Natural killer cell treated with Interleukin-12 subunit alpha and Interleukin-12 subunit beta and Interleukin-15 and Interleukin-18, amount 100 ng/mL, for 72 hours (primary cell): Measurements from ENCODE around the gene TMEM190. TPM values are rescaled to one million over a fixed set of nuclear protein-coding genes. Genes with fewer than 3 reads are reported as not detected.
"Not testable (repeated sequence)": the region's sequence is repeated elsewhere in the genome, so short reads cannot be mapped to it uniquely, and the experiment has no call there.

Source experiments
- ATAC-seq, 2 donors: fragments of 150-1000 bp; cut with Tn5 transposase in 1 of 2; sonication (Bioruptor Pico), chemical (Tn5 transposase) in 1 of 2; 2 replicates each; pipeline ENCODE4 v1.10.0; 2021
- DNase-seq: peaks from one replicate; pipeline ENCODE4 v3.0.0; 2022; ENCODE audit warnings: low spot score
- H3K27ac Mint-ChIP-seq, 2 donors: 1 replicate in 1 of 2; 2 replicates in 1 of 2; pipeline ENCODE4 v1.8.0; 2022; ENCODE audit warnings: mixed read lengths in 2 of 2, mild to moderate bottlenecking in 1 of 2, moderate library complexity in 1 of 2
- H3K27me3 Mint-ChIP-seq, 2 donors: 1 replicate in 1 of 2; 2 replicates in 1 of 2; pipeline ENCODE4 v1.8.0; 2022; ENCODE audit warnings: mixed read lengths in 2 of 2
- H3K36me3 Mint-ChIP-seq: one replicate; pipeline ENCODE4 v1.8.0; 2022; ENCODE audit warnings: mixed read lengths
- H3K4me1 Mint-ChIP-seq, 2 donors: 1 replicate in 1 of 2; 2 replicates in 1 of 2; pipeline ENCODE4 v1.8.0; 2022; ENCODE audit warnings: low read depth in 2 of 2, mixed read lengths in 2 of 2, mild to moderate bottlenecking in 1 of 2
- H3K4me3 Mint-ChIP-seq: one replicate; pipeline ENCODE4 v1.8.0; 2022; ENCODE audit warnings: mixed read lengths
- H3K9me3 Mint-ChIP-seq: 2 replicates; pipeline ENCODE4 v1.8.0; 2022; ENCODE audit warnings: mixed read lengths
- total RNA-seq, 2 donors: library from RNA; stranded (reverse); gene quantifications; one replicate each; pipeline ENCODE4 v1.2.3, GENCODE V29; 2022

TMEM190 gene
- total RNA-seq, 2 donors from 2014 or later: not detected

GRCh38 chr19:55421281-55421680 is 44.7 kb downstream of the TMEM190 start:
- not testable (repeated sequence) for H3K4me1 Mint-ChIP-seq, H3K9me3 Mint-ChIP-seq, DNase-seq, H3K4me3 Mint-ChIP-seq, H3K36me3 Mint-ChIP-seq, H3K27ac Mint-ChIP-seq
- peaks cover 6 to 20% of the 10 kb centered on the region in 2 donors for H3K27me3 Mint-ChIP-seq
- ATAC-seq: peak in 1 of 2 donors; percentile 61

- Mint-ChIP-seq H3K9me3 (no peaks in the 10 kb centered on the region), H3K4me3 (no peak overlapping the region), H3K27ac (no peak overlapping the region), H3K27me3 (peaks cover 3 to 20% of the 10 kb centered on the region in 2 donors), H3K4me1 (peaks cover 4 to 6% of the 10 kb centered on the region in 2 donors), H3K36me3 (no peaks in the 10 kb centered on the region)
- DNase-seq: no peak
- ATAC-seq: no peak
Measured at GRCh38 chr19:55423225-55424005, 46.8 kb downstream of the TMEM190 start.

GRCh38 chr19:55424518-55424917 is 47.9 kb downstream of the TMEM190 start:
- Mint-ChIP-seq H3K4me3 (no peak overlapping the region), H3K27ac (no peak overlapping the region), H3K36me3 (no peaks in the 10 kb centered on the region), H3K4me1 (peaks cover 4 to 6% of the 10 kb centered on the region in 2 donors), H3K27me3 (peaks cover 7 to 20% of the 10 kb centered on the region in 2 donors), H3K9me3 (no peaks in the 10 kb centered on the region)
- ATAC-seq (no peak), DNase-seq (no peak)

- peaks cover 4 to 6% of the 10 kb centered on the region in 2 donors for H3K4me1 Mint-ChIP-seq
- DNase-seq: no peak
- peaks cover 9 to 18% of the 10 kb centered on the region in 2 donors for H3K27me3 Mint-ChIP-seq
- H3K9me3 Mint-ChIP-seq: no peaks in the 10 kb centered on the region
- H3K4me3 Mint-ChIP-seq: no peak overlapping the region
- no peak for ATAC-seq
- no peak overlapping the region for H3K27ac Mint-ChIP-seq
- no peaks in the 10 kb centered on the region for H3K36me3 Mint-ChIP-seq
Measured at GRCh38 chr19:55426042-55426441, 49.4 kb downstream of the TMEM190 start.

Other genes with a start within 250 kb of the TMEM190 start
- gene TNNT1, start 227.6 kb upstream of the TMEM190 start, total RNA-seq: not detected
- not detected for gene TNNI3, start 219.1 kb upstream of the TMEM190 start, total RNA-seq
- gene DNAAF3, start 210.2 kb upstream of the TMEM190 start, total RNA-seq: not detected
- gene SYT5, start 196.5 kb upstream of the TMEM190 start, total RNA-seq: not detected
- gene PTPRH, start 167.3 kb upstream of the TMEM190 start, total RNA-seq: under 1 TPM in 1 of 2 donors, not detected in 1; 0.11 TPM
- gene TMEM86B, start 148.1 kb upstream of the TMEM190 start, total RNA-seq: 10 to 100 TPM in 1 of 2 donors, 1 to 10 TPM in 1; 8.3 to 31.6 TPM
- 100 to 1,000 TPM; 260 to 492 TPM for gene PPP6R1, start 117.8 kb upstream of the TMEM190 start, total RNA-seq
- 10 to 100 TPM; 38.2 to 53.1 TPM for gene HSPBP1, start 96.7 kb upstream of the TMEM190 start, total RNA-seq
- 10 to 100 TPM; 11.9 to 15.7 TPM for gene BRSK1, start 92.8 kb upstream of the TMEM190 start, total RNA-seq
- gene TMEM150B, start 51.5 kb upstream of the TMEM190 start, total RNA-seq: 1 to 10 TPM in 1 of 2 donors, under 1 TPM in 1; 0.67 to 2.7 TPM
- gene KMT5C, start 37.0 kb upstream of the TMEM190 start, total RNA-seq: 10 to 100 TPM in 1 of 2 donors, 1 to 10 TPM in 1; 9.7 to 22.1 TPM
- not detected for gene COX6B2, start 22.1 kb upstream of the TMEM190 start, total RNA-seq
- gene GARIN5B, start 13.6 kb upstream of the TMEM190 start, total RNA-seq: not detected
- under 1 TPM in 1 of 2 donors, not detected in 1; 0.78 TPM for gene IL11, start 6.4 kb upstream of the TMEM190 start, total RNA-seq
- 1 to 10 TPM; 5.2 to 8.3 TPM for gene TMEM238, start 7.5 kb downstream of the TMEM190 start, total RNA-seq
- 1,000 to 10,000 TPM; 1,106 to 1,518 TPM for gene RPL28, start 9.1 kb downstream of the TMEM190 start, total RNA-seq
- 100 to 1,000 TPM; 247 to 423 TPM for gene UBE2S, start 31.0 kb downstream of the TMEM190 start, total RNA-seq
- not detected for gene SHISA7, start 66.5 kb downstream of the TMEM190 start, total RNA-seq
- 10 to 100 TPM; 25.6 to 45.1 TPM for gene ISOC2, start 84.8 kb downstream of the TMEM190 start, total RNA-seq
- not detected for gene C19orf85, start 87.9 kb downstream of the TMEM190 start, total RNA-seq
- gene ZNF628, start 99.8 kb downstream of the TMEM190 start, total RNA-seq: 10 to 100 TPM in 1 of 2 donors, 1 to 10 TPM in 1; 8.0 to 12.3 TPM
- 10 to 100 TPM in 1 of 2 donors, 1 to 10 TPM in 1; 6.1 to 14.0 TPM for gene NAT14, start 108.4 kb downstream of the TMEM190 start, total RNA-seq
- gene SSC5D, start 111.6 kb downstream of the TMEM190 start, total RNA-seq: under 1 TPM in 1 of 2 donors, not detected in 1; 0.50 TPM
- gene SBK2, start 160.3 kb downstream of the TMEM190 start, total RNA-seq: not detected
- not detected for gene SBK3, start 168.7 kb downstream of the TMEM190 start, total RNA-seq
- gene ZNF579, start 204.0 kb downstream of the TMEM190 start, total RNA-seq: 10 to 100 TPM in 1 of 2 donors, 1 to 10 TPM in 1; 6.5 to 10.2 TPM
- gene FIZ1, start 222.7 kb downstream of the TMEM190 start, total RNA-seq: 10 to 100 TPM; 11.8 to 15.8 TPM
- gene ZNF524, start 223.5 kb downstream of the TMEM190 start, total RNA-seq: 10 to 100 TPM; 10.6 to 14.7 TPM
- 10 to 100 TPM; 15.4 to 20.7 TPM for gene ZNF865, start 228.8 kb downstream of the TMEM190 start, total RNA-seq
- 1 to 10 TPM; 2.6 to 4.5 TPM for gene ZNF784, start 247.7 kb downstream of the TMEM190 start, total RNA-seq